Karpas-422 (cell line): ENCODE data around the gene CTH. TPM values are rescaled to one million over a fixed set of nuclear protein-coding genes. Genes with fewer than 3 reads are reported as not detected.
"Not testable (repeated sequence)": the region's sequence is repeated elsewhere in the genome, so short reads cannot be mapped to it uniquely, and the experiment has no call there.

Experiments used
- DNase-seq: peaks from one replicate; pipeline ENCODE4 v3.0.0-alpha.2; 2015
- H2AFZ ChIP-seq: fragments of 200-600 bp; sonication (generic); 2 replicates; pipeline ENCODE4 v1.6.1; 2014; ENCODE audit warnings: antibody characterized with exemption, low read length, mixed read lengths
- H3K27ac ChIP-seq: fragments of 200-600 bp; sonication (generic); 2 replicates; pipeline ENCODE4 v1.5.1; 2014; ENCODE audit warnings: mild to moderate bottlenecking, low read length, moderate library complexity
- H3K27me3 ChIP-seq: fragments of 200-600 bp; sonication (generic); 2 replicates; pipeline ENCODE4 v1.6.1; 2014; ENCODE audit warnings: low read length, mixed read lengths
- H3K36me3 ChIP-seq: fragments of 200-600 bp; sonication (generic); 2 replicates; pipeline ENCODE4 v1.6.1; 2014; ENCODE audit warnings: low read length, mixed read lengths; ENCODE audit not compliant: insufficient read depth
- H3K4me1 ChIP-seq: fragments of 200-600 bp; sonication (generic); 2 replicates; pipeline ENCODE4 v1.6.1; 2014; ENCODE audit warnings: mild to moderate bottlenecking, low read length, mixed read lengths
- H3K4me2 ChIP-seq: fragments of 200-600 bp; sonication (generic); 2 replicates; pipeline ENCODE4 v1.6.1; 2014; ENCODE audit warnings: low read length, low read depth, mild to moderate bottlenecking; ENCODE audit not compliant: poor library complexity, severe bottlenecking
- H3K4me3 ChIP-seq: fragments of 200-600 bp; sonication (generic); 2 replicates; pipeline ENCODE4 v1.5.1; 2014; ENCODE audit warnings: mild to moderate bottlenecking, antibody characterized with exemption, low read length, mixed read lengths
- H3K79me2 ChIP-seq: fragments of 200-600 bp; sonication (generic); 2 replicates; pipeline ENCODE4 v1.6.1; 2014; ENCODE audit warnings: mild to moderate bottlenecking, low read length, mixed read lengths
- H3K9ac ChIP-seq: fragments of 200-600 bp; sonication (generic); 2 replicates; pipeline ENCODE4 v1.6.0; 2014; ENCODE audit warnings: low read length
- H3K9me2 ChIP-seq: fragments of 200-600 bp; sonication (generic), shearing (Covaris generic); replicated peaks from 2 replicates; pipeline ENCODE4 v1.6.0; 2014; ENCODE audit warnings: mild to moderate bottlenecking, low read length, moderate library complexity; ENCODE audit not compliant: insufficient read depth
- H3K9me3 ChIP-seq: fragments of 300-700, 200-600 bp; sonication (generic); 2 replicates; pipeline ENCODE4 v1.6.1; 2014; ENCODE audit warnings: low read length, mixed read lengths
- H4K20me1 ChIP-seq: fragments of 200-600 bp; sonication (generic); 2 replicates; pipeline ENCODE4 v1.6.1; 2014; ENCODE audit warnings: mild to moderate bottlenecking, antibody characterized with exemption, low read length, low read depth; ENCODE audit not compliant: insufficient read depth
- total RNA-seq: library from RNA; depleted of rRNA; stranded (reverse); fragments of >200 nt; shearing (Covaris generic); gene quantifications from 2 replicates; pipeline ENCODE4 v1.2.3, GENCODE V29; 2014; ENCODE audit warnings: low replicate concordance; rRNA removed

Gene CTH
- total RNA-seq: 23.0 and 63.3 TPM in 2 replicates

GRCh38 chr1:70410604-70411359 lies at the start of gene CTH:
CTH (plus strand) TSS chr1:70411268; CDS start chr1:70411416, 148 bp downstream.
- Histone ChIP-seq H3K4me2 (peak within 1 kb of the TSS; percentile 99), H3K36me3 (0 out of 2 replicates have a peak, but pooled peaks cover 1% of the 10 kb centered on the region), H4K20me1 (no peaks in the 10 kb centered on the region), H3K27me3 (no peaks in the 10 kb centered on the region), H3K4me1 (peaks cover 32% of the 10 kb centered on the region), H3K79me2 (peaks cover 34% of the 10 kb centered on the region), H3K27ac (peak within 1 kb of the TSS; percentile 73), H3K9me3 (no peaks in the 10 kb centered on the region), H2AFZ (peak within 1 kb of the TSS; percentile 98), H3K9ac (peak within 1 kb of the TSS; percentile 98), H3K9me2 (no peaks in the 10 kb centered on the region), H3K4me3 (peak within 1 kb of the TSS; percentile 99)
- peak; percentile 97 for DNase-seq

- no peaks in the 10 kb centered on the region for H3K79me2 ChIP-seq
- H3K4me3 ChIP-seq: no peak overlapping the region
- no peaks in the 10 kb centered on the region for H3K36me3 ChIP-seq
- no peak for DNase-seq
- no peaks in the 10 kb centered on the region for H3K27me3 ChIP-seq
- H3K9me2 ChIP-seq: no peaks in the 10 kb centered on the region
- H3K27ac ChIP-seq: no peak overlapping the region
- no peaks in the 10 kb centered on the region for H4K20me1 ChIP-seq
- H3K9me3 ChIP-seq: no peaks in the 10 kb centered on the region
- no peak overlapping the region for H2AFZ ChIP-seq
- H3K9ac ChIP-seq: no peak overlapping the region
- H3K4me1 ChIP-seq: no peaks in the 10 kb centered on the region
- H3K4me2 ChIP-seq: no peak overlapping the region
These were observed 49.2 kb upstream of the CTH start for GRCh38 chr1:70361727-70362398.

- H3K9me2 ChIP-seq: no peaks in the 10 kb centered on the region
- no peaks in the 10 kb centered on the region for H3K4me1 ChIP-seq
- H3K9me3 ChIP-seq: no peaks in the 10 kb centered on the region
- H3K4me2 ChIP-seq: no peak overlapping the region
- no peak overlapping the region for H3K9ac ChIP-seq
- H2AFZ ChIP-seq: no peak overlapping the region
- no peak for DNase-seq
- H3K79me2 ChIP-seq: no peaks in the 10 kb centered on the region
- H3K36me3 ChIP-seq: no peaks in the 10 kb centered on the region
- no peaks in the 10 kb centered on the region for H3K27me3 ChIP-seq
- no peak overlapping the region for H3K27ac ChIP-seq
- no peak overlapping the region for H3K4me3 ChIP-seq
- no peaks in the 10 kb centered on the region for H4K20me1 ChIP-seq
These were observed 46.6 kb upstream of the CTH start for GRCh38 chr1:70364439-70364838.

GRCh38 chr1:70366425-70366952 lies 44.6 kb upstream of the CTH start:
- not testable (repeated sequence) for H3K9me2 ChIP-seq, H4K20me1 ChIP-seq, H3K36me3 ChIP-seq, H3K9ac ChIP-seq, H3K9me3 ChIP-seq, H3K4me3 ChIP-seq, H3K27me3 ChIP-seq, H2AFZ ChIP-seq, H3K27ac ChIP-seq, H3K79me2 ChIP-seq, DNase-seq, H3K4me1 ChIP-seq, H3K4me2 ChIP-seq

GRCh38 chr1:70366997-70367396 lies 44.1 kb upstream of the CTH start:
- not testable (repeated sequence) for H3K4me2 ChIP-seq, H4K20me1 ChIP-seq, H3K9ac ChIP-seq, H3K27me3 ChIP-seq, DNase-seq, H3K79me2 ChIP-seq, H3K9me3 ChIP-seq, H3K27ac ChIP-seq, H3K4me1 ChIP-seq, H3K9me2 ChIP-seq, H3K36me3 ChIP-seq, H2AFZ ChIP-seq, H3K4me3 ChIP-seq

- not testable (repeated sequence) for H3K4me1 ChIP-seq, H3K4me3 ChIP-seq, H3K9ac ChIP-seq
These were observed 43.7 kb upstream of the CTH start for GRCh38 chr1:70367397-70367796.

GRCh38 chr1:70371586-70371985 lies 39.5 kb upstream of the CTH start:
- not testable (repeated sequence) for H3K9ac ChIP-seq, H3K9me2 ChIP-seq, H3K4me2 ChIP-seq, H3K27ac ChIP-seq, H3K27me3 ChIP-seq, H2AFZ ChIP-seq, H3K4me1 ChIP-seq, DNase-seq, H3K36me3 ChIP-seq, H3K4me3 ChIP-seq, H3K79me2 ChIP-seq, H4K20me1 ChIP-seq, H3K9me3 ChIP-seq

More at GRCh38 chr1:70367397-70367796, 43.7 kb upstream of the CTH start:
- H3K36me3 ChIP-seq, DNase-seq, H3K27ac ChIP-seq, H3K79me2 ChIP-seq, H4K20me1 ChIP-seq, H2AFZ ChIP-seq, H3K4me2 ChIP-seq, H3K9me2 ChIP-seq, H3K27me3 ChIP-seq, H3K9me3 ChIP-seq: not testable (repeated sequence)

GRCh38 chr1:70372426-70372825 lies 38.6 kb upstream of the CTH start:
- Histone ChIP-seq H3K9ac (no peak overlapping the region), H3K79me2 (no peaks in the 10 kb centered on the region), H3K4me2 (no peak overlapping the region), H3K9me3 (no peaks in the 10 kb centered on the region), H3K4me3 (no peak overlapping the region), H2AFZ (no peak overlapping the region), H3K36me3 (no peaks in the 10 kb centered on the region), H3K27me3 (no peaks in the 10 kb centered on the region), H4K20me1 (no peaks in the 10 kb centered on the region), H3K4me1 (no peaks in the 10 kb centered on the region), H3K27ac (no peak overlapping the region), H3K9me2 (no peaks in the 10 kb centered on the region)
- no peak for DNase-seq
